Gastrocnemius medialis (tissue), 4 donors: Measurements from ENCODE around the gene PCED1B. TPM values are rescaled to one million over a fixed set of nuclear protein-coding genes. Genes with fewer than 3 reads are reported as not detected.
"Not testable (repeated sequence)": the region's sequence is repeated elsewhere in the genome, so short reads cannot be mapped to it uniquely, and the experiment has no call there.

Experiments
- ATAC-seq, 2 donors: fragments of 150-250 bp; one replicate each; pipeline ENCODE4 v1.9.1; 2016
- DNase-seq, 2 donors: peaks; one replicate each; pipeline ENCODE4 v3.0.0-alpha.2; 2019
- H3K27ac ChIP-seq, 4 donors: fragments of 200-600 bp; sonication (generic); 1 replicate in 1 of 4; 2 replicates in 3 of 4; pipeline ENCODE4 v1.5.1; 2016 to 2018; ENCODE audit warnings: mild to moderate bottlenecking in 2 of 4, moderate library complexity in 1 of 4
- H3K27me3 ChIP-seq, 3 donors: fragments of 200-600 bp; sonication (generic) in 2 of 3; 1 replicate in 1 of 3; 2 replicates in 2 of 3; pipeline versions ENCODE4 v1.5.1 to v1.6.0; 2016 to 2019; ENCODE audit warnings: mild to moderate bottlenecking in 1 of 3, moderate library complexity in 1 of 3
- H3K36me3 ChIP-seq, 2 donors: fragments of 200-600 bp; sonication (generic) in 1 of 2; one replicate each; pipeline ENCODE4 v1.5.1; 2017 to 2018
- H3K4me1 ChIP-seq, 2 donors: fragments of 200-600 bp; sonication (generic) in 1 of 2; one replicate each; pipeline ENCODE4 v1.5.1; 2016 to 2017; ENCODE audit warnings: mild to moderate bottlenecking in 2 of 2
- H3K4me3 ChIP-seq, 4 donors: fragments of 200-600 bp; sonication (generic) in 3 of 4; 1 replicate in 1 of 4; 2 replicates in 3 of 4; pipeline ENCODE4 v1.5.1; 2016 to 2019; ENCODE audit warnings: mild to moderate bottlenecking in 2 of 4
- H3K9me3 ChIP-seq, 3 donors: fragments of 200-600 bp; sonication (generic) in 2 of 3; 1 replicate in 1 of 3; 2 replicates in 2 of 3; pipeline ENCODE4 v1.5.1; 2016 to 2019
- CTCF ChIP-seq, 5 experiments: fragments of 450-650 bp in 3 of 5; fragments of 200-600 bp in 2 of 5; sonication (generic) in 2 of 5; IDR thresholded peaks in 4 of 5; conservative IDR thresholded peaks in 1 of 5; 1 replicate in 4 of 5; 2 replicates in 1 of 5; pipeline ENCODE4 v1.5.1; 2016 to 2019; ENCODE audit warnings: antibody characterized with exemption in 5 of 5, mild to moderate bottlenecking in 3 of 5, moderate library complexity in 3 of 5
- POLR2A ChIP-seq, 2 donors: fragments of 450-650 bp; IDR thresholded peaks; one replicate each; pipeline ENCODE4 v1.6.1; 2017; ENCODE audit warnings: antibody characterized with exemption in 2 of 2, mild to moderate bottlenecking in 2 of 2, moderate library complexity in 2 of 2
- in situ Hi-C, 4 donors: fragments of 200-750 bp; cut with MboI; loops; one replicate each; pipeline versions ENCODE4 v1.15.0 to v1.8.0; 2017; ENCODE audit warnings: low sequenced_read_pairs in 4 of 4
- intact Hi-C: fragments of 100-400 bp; cut with DNase I; formaldehyde crosslinking; loops from one replicate; pipeline ENCODE4 v1.15.1; 2023; ENCODE audit warnings: low total_unique reads
- total RNA-seq, 4 donors: library from RNA; depleted of rRNA; stranded (reverse); fragments of >200 nt; gene quantifications; one replicate each; pipeline versions ENCODE4 v1.1.0 to v1.2.3, GENCODE V29; 2016

PCED1B gene
- total RNA-seq, 4 donors from 2014 or later, result 0.36 to 0.55 (median 0.47) TPM; not detected in 1

DNA sequence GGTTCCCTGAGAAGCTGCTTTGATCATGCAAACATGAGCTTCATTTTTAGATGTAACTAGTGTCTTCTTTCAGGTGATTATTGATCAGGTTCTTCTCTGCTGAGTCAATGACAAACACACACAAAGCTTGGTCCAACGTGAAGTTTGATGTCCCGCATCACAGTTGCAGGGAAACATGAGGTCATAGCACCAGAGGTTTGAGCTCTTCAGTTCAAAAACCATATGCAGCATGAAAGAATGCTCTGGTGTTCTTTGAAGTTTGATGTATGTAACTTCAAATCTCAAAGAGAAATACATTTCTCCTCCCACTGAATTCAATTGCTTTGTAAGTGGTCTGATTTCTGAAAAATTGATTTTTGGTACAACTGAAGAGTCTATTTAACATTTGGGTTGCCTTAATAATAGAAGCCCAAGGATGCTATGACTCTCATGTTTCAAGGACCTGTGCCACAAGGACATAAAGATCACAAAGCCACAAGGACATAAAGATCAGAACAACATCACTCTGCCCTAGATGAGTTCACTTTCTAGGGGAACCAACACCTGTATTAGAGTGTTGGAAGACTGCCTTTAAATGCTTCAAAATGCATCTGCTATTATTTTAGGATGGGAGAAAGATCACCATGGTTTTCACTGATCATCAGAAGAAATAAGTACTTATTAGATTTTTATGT, 31.4 kb downstream of the PCED1B start:
- no peak for DNase-seq
- Histone ChIP-seq H3K36me3 (no peaks in the 10 kb centered on the region), H3K4me3 (no peak overlapping the region), H3K4me1 (no peaks in the 10 kb centered on the region), H3K9me3 (no peaks in the 10 kb centered on the region), H3K27ac (no peak overlapping the region), H3K27me3 (no peaks in the 10 kb centered on the region)
- no peak for ATAC-seq
- intact Hi-C loops (no loop called here), in situ Hi-C loops (no loop called here)
- TF ChIP-seq POLR2A (IDR thresholded peaks at IDR 0.05), result no peak

- Histone ChIP-seq H3K4me3 (no peak overlapping the region), H3K27ac (no peak overlapping the region), H3K36me3 (no peaks in the 10 kb centered on the region), H3K9me3 (no peaks in the 10 kb centered on the region), H3K27me3 (no peaks in the 10 kb centered on the region), H3K4me1 (no peaks in the 10 kb centered on the region)
- intact Hi-C loops, result no loop called here
- no peak for TF ChIP-seq POLR2A (IDR thresholded peaks at IDR 0.05)
- no peak for TF ChIP-seq CTCF (IDR thresholded peaks at IDR 0.05 in 4 of 5, conservative IDR thresholded peaks at IDR 0.05 in 1 of 5)
- no peak for DNase-seq
- in situ Hi-C loops, result no loop called here
- ATAC-seq, result no peak
These were observed 32.0 kb downstream of the PCED1B start for GRCh38 chr12:47111392-47111778.

- intact Hi-C loops (no loop called here), in situ Hi-C loops (no loop called here)
- Histone ChIP-seq H3K4me3 (no peak overlapping the region), H3K27ac (no peak overlapping the region), H3K4me1 (no peaks in the 10 kb centered on the region), H3K9me3 (no peaks in the 10 kb centered on the region), H3K36me3 (no peaks in the 10 kb centered on the region), H3K27me3 (no peaks in the 10 kb centered on the region)
- TF ChIP-seq POLR2A (IDR thresholded peaks at IDR 0.05) (no peak), CTCF (IDR thresholded peaks at IDR 0.05 in 4 of 5, conservative IDR thresholded peaks at IDR 0.05 in 1 of 5) (no peak)
- ATAC-seq (no peak), DNase-seq (no peak)
These were observed 32.4 kb downstream of the PCED1B start for GRCh38 chr12:47111854-47112253.

- H3K4me3 ChIP-seq, result no peak overlapping the region
- no peaks in the 10 kb centered on the region for H3K36me3 ChIP-seq
- in situ Hi-C loops, result no loop called here
- TF ChIP-seq POLR2A (IDR thresholded peaks at IDR 0.05) (no peak), CTCF (IDR thresholded peaks at IDR 0.05 in 4 of 5, conservative IDR thresholded peaks at IDR 0.05 in 1 of 5) (no peak)
- intact Hi-C loops, result no loop called here
- H3K4me1 ChIP-seq, result no peaks in the 10 kb centered on the region
- H3K27ac ChIP-seq, result no peak overlapping the region
- ATAC-seq (no peak), DNase-seq (no peak)
- no peaks in the 10 kb centered on the region for H3K27me3 ChIP-seq
- H3K9me3 ChIP-seq, result no peaks in the 10 kb centered on the region
These were observed 33.3 kb downstream of the PCED1B start for GRCh38 chr12:47112679-47113078.

- Histone ChIP-seq H3K27me3 (no peaks in the 10 kb centered on the region), H3K36me3 (no peaks in the 10 kb centered on the region), H3K4me1 (no peaks in the 10 kb centered on the region), H3K4me3 (no peak overlapping the region), H3K9me3 (no peaks in the 10 kb centered on the region), H3K27ac (no peak overlapping the region)
- no peak for ATAC-seq
- intact Hi-C loops, result no loop called here
- in situ Hi-C loops, result no loop called here
- no peak for DNase-seq
- no peak for TF ChIP-seq CTCF (IDR thresholded peaks at IDR 0.05 in 4 of 5, conservative IDR thresholded peaks at IDR 0.05 in 1 of 5)
- TF ChIP-seq POLR2A (IDR thresholded peaks at IDR 0.05), result no peak
These were observed 35.1 kb downstream of the PCED1B start for GRCh38 chr12:47114481-47114892.

GRCh38 chr12:47117305-47117704, 37.9 kb downstream of the PCED1B start:
- in situ Hi-C loops, intact Hi-C loops, H3K27ac ChIP-seq, H3K9me3 ChIP-seq, H3K36me3 ChIP-seq, H3K4me3 ChIP-seq, ATAC-seq, DNase-seq, H3K27me3 ChIP-seq, H3K4me1 ChIP-seq: not testable (repeated sequence)
